NB4 (cell line): ENCODE results near the gene NXNL1.

ENCODE experiments used
- CTCF ChIP-seq: IDR thresholded peaks from one replicate; pipeline ENCODE4 v1.5.1; 2012; ENCODE audit warnings: low read depth, low read length
- POLR2A ChIP-seq: IDR thresholded peaks from 2 replicates; pipeline ENCODE4 v1.6.1; 2011; ENCODE audit warnings: mild to moderate bottlenecking; ENCODE audit not compliant: insufficient read length; ENCODE audit errors: extremely low read depth

GRCh38 chr19:17431417-17431816 lies 29.3 kb downstream of the NXNL1 start:
- TF ChIP-seq CTCF (no peak), POLR2A (no peak)
